PC-3 (cell line): ENCODE data around the gene CAMSAP1. TPM values are rescaled to one million over a fixed set of nuclear protein-coding genes. Genes with fewer than 3 reads are reported as not detected.
"Not testable (repeated sequence)": the region's sequence is repeated elsewhere in the genome, so short reads cannot be mapped to it uniquely, and the experiment has no call there.

Source experiments
- ATAC-seq: fragments of 200-7000 bp; cut with Tn5 transposase; 2 replicates; pipeline ENCODE4 v1.9.1; 2020; ENCODE audit warnings: mild to moderate bottlenecking, moderate library complexity
- BruUV-seq: library from RNA; stranded (reverse); fragments of 400-500 nt; replicated peaks from 2 replicates; lab custom pipeline; 2021; lab: Mats Ljungman, UMichigan
- CTCF ChIA-PET: fragments of 300-600 bp; sonication (Branson Sonifier 250); formaldehyde crosslinking; loops from one replicate; lab custom pipeline; 2022; ENCODE audit warnings: antibody characterized with exemption; lab: Charles Lee
- POLR2A ChIA-PET: fragments of 300-600 bp; sonication (Branson Sonifier 250); formaldehyde crosslinking; loops from one replicate; lab custom pipeline; 2022; ENCODE audit warnings: antibody characterized with exemption; ENCODE audit not compliant: unreplicated experiment; lab: Charles Lee
- DNase-seq: peaks from one replicate; pipeline ENCODE4 v3.0.0-alpha.2; 2015
- H2AFZ ChIP-seq: fragments of 300-600 bp; sonication (generic); 2 replicates; pipeline ENCODE4 v1.6.0; 2016; ENCODE audit warnings: antibody characterized with exemption, low read length
- H3F3A ChIP-seq: fragments of 300-600 bp; sonication (generic); one replicate; pipeline ENCODE4 v1.6.0; 2017; ENCODE audit warnings: antibody characterized with exemption, low read length, control low read depth, mild to moderate bottlenecking; ENCODE audit not compliant: unreplicated experiment
- H3K27ac ChIP-seq: fragments of 300-600 bp; sonication (generic); 2 replicates; pipeline ENCODE4 v1.5.1; 2016; ENCODE audit warnings: mild to moderate bottlenecking, low read length
- H3K27me3 ChIP-seq: fragments of 300-600 bp; sonication (generic); 2 replicates; pipeline ENCODE4 v1.6.1; 2016; ENCODE audit warnings: low read length, mixed read lengths
- H3K36me3 ChIP-seq: fragments of 300-600 bp; sonication (generic); 2 replicates; pipeline ENCODE4 v1.6.1; 2016; ENCODE audit warnings: low read depth, mixed run types, low read length, mixed read lengths
- H3K4me1 ChIP-seq: fragments of 300-600 bp; sonication (generic); 2 replicates; pipeline ENCODE4 v1.5.1; 2016; ENCODE audit warnings: low read length; ENCODE audit not compliant: insufficient read depth
- H3K4me2 ChIP-seq: fragments of 300-600 bp; sonication (generic); 2 replicates; pipeline ENCODE4 v1.6.0; 2016; ENCODE audit warnings: low read length
- H3K4me3 ChIP-seq: fragments of 300-600 bp; sonication (generic); 2 replicates; pipeline ENCODE4 v1.5.1; 2016; ENCODE audit warnings: mild to moderate bottlenecking, low read length, mixed read lengths
- H3K79me2 ChIP-seq: fragments of 300-600 bp; sonication (generic); 2 replicates; pipeline ENCODE4 v1.6.1; 2017; ENCODE audit warnings: low read length, mixed read lengths
- H3K9ac ChIP-seq: fragments of 300-600 bp; sonication (generic); 2 replicates; pipeline ENCODE4 v1.6.0; 2016; ENCODE audit warnings: mild to moderate bottlenecking, low read length
- H3K9me2 ChIP-seq: fragments of 300-600 bp; sonication (generic); replicated peaks from 2 replicates; pipeline ENCODE4 v1.6.1; 2016; ENCODE audit warnings: mixed run types, low read length, mixed read lengths
- H3K9me3 ChIP-seq: fragments of 300-600 bp; sonication (generic); 2 replicates; pipeline ENCODE4 v1.6.1; 2016; ENCODE audit warnings: low read length, mixed read lengths
- H4K20me1 ChIP-seq: fragments of 300-600 bp; sonication (generic); 2 replicates; pipeline ENCODE4 v1.6.1; 2016; ENCODE audit warnings: low read length, mixed read lengths
- EZH2 ChIP-seq: fragments of 300-600 bp; sonication (generic); IDR thresholded peaks from one replicate; pipeline ENCODE4 v1.6.1; 2017; ENCODE audit warnings: antibody characterized with exemption, mild to moderate bottlenecking, low read length; ENCODE audit not compliant: unreplicated experiment
- EZH2phosphoT487 ChIP-seq: fragments of 300-600 bp; sonication (generic); IDR thresholded peaks from 2 replicates; pipeline ENCODE4 v1.6.1; 2018; ENCODE audit warnings: mild to moderate bottlenecking, antibody characterized with exemption, low read length, borderline replicate concordance
- intact Hi-C: fragments of 100-400 bp; cut with micrococcal nuclease; formaldehyde crosslinking; loops from 2 replicates; pipeline ENCODE4 v1.9.0; 2023
- total RNA-seq: library from RNA; depleted of rRNA; stranded (reverse); fragments of >200 nt; gene quantifications from 2 replicates; pipeline ENCODE4 v1.2.3, GENCODE V29; 2014
- TF ChIP-seq, protein P1 (sequence below): fragments of 300-600 bp; sonication (generic); conservative IDR thresholded peaks from 2 replicates; pipeline ENCODE4 v1.5.1; 2017; ENCODE audit warnings: antibody characterized with exemption, low read depth, mild to moderate bottlenecking, low read length

The CAMSAP1 gene
- total RNA-seq, 1 experiment from 2014 or later: 16.4 TPM

DNA sequence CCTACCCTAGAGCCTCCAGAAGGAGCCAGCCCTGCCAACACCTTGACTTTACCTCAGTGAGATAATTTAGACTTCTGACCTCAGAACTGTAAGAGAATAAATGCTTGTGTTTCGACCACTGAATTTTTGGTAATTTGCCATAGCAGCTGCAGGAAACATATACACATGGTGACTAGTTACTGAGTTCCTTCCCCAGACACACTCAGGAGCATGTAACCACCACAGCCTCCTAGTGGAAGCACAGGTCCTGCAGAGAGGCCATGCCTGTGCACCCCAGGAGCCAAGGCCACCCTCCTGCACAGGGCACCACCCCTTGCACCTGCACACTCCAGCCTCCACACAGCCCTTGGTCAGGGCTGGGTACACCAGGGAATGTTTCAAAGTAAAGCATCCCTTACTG is 7.6 kb upstream of the CAMSAP1 start:
- DNase-seq: peak; percentile 3
- H4K20me1 ChIP-seq: 0 out of 2 replicates have a peak, but pooled peaks cover 7% of the 10 kb centered on the region
- no peaks in the 10 kb centered on the region for H3K9me2 ChIP-seq
- H3K4me1 ChIP-seq: peaks cover 3% of the 10 kb centered on the region; the same call in 1 of the 2 replicates
- H2AFZ ChIP-seq: no peak overlapping the region
- no peaks in the 10 kb centered on the region for H3K9me3 ChIP-seq
- no peak for TF ChIP-seq EZH2phosphoT487
- TF ChIP-seq, protein P1, sequence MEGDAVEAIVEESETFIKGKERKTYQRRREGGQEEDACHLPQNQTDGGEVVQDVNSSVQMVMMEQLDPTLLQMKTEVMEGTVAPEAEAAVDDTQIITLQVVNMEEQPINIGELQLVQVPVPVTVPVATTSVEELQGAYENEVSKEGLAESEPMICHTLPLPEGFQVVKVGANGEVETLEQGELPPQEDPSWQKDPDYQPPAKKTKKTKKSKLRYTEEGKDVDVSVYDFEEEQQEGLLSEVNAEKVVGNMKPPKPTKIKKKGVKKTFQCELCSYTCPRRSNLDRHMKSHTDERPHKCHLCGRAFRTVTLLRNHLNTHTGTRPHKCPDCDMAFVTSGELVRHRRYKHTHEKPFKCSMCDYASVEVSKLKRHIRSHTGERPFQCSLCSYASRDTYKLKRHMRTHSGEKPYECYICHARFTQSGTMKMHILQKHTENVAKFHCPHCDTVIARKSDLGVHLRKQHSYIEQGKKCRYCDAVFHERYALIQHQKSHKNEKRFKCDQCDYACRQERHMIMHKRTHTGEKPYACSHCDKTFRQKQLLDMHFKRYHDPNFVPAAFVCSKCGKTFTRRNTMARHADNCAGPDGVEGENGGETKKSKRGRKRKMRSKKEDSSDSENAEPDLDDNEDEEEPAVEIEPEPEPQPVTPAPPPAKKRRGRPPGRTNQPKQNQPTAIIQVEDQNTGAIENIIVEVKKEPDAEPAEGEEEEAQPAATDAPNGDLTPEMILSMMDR: no peak
- no peak for TF ChIP-seq EZH2
- no TSS peak for BruUV-seq
- POLR2A ChIA-PET: no interaction called here
- no peak overlapping the region for H3K4me3 ChIP-seq
- H3K27ac ChIP-seq: no peak overlapping the region
- intact Hi-C loops: no loop called here
- H3F3A ChIP-seq: no peaks in the 10 kb centered on the region
- no peak overlapping the region for H3K4me2 ChIP-seq
- H3K36me3 ChIP-seq: peaks cover 30% of the 10 kb centered on the region
- no peak overlapping the region for H3K9ac ChIP-seq
- ATAC-seq: no peak
- H3K79me2 ChIP-seq: peaks cover 15% of the 10 kb centered on the region
- CTCF ChIA-PET: no interaction called here
- no peaks in the 10 kb centered on the region for H3K27me3 ChIP-seq

DNA sequence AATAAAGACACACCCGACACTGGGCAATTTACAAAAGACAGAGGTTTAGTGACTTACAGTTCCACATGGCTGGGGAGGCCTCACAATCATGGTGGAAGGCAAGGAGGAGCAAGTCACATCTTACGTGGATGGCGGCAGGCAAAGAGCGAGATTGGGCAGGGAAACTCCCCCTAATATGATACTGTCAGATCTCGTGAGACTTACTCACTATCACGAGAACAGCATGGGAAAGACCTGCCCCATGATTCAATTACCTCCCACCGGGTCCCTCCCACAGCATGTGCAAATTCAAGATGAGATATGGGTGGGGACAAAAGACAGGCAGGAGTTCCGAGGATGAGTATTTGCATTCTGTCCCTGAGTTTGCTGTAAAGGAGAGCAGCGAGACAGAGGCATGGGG is 3.9 kb upstream of the CAMSAP1 start:
- CTCF ChIA-PET, intact Hi-C loops, H3K9me2 ChIP-seq, H3F3A ChIP-seq, H3K4me2 ChIP-seq, H3K4me3 ChIP-seq, H3K9me3 ChIP-seq, BruUV-seq, DNase-seq, H3K27ac ChIP-seq, H3K27me3 ChIP-seq, H2AFZ ChIP-seq, POLR2A ChIA-PET, H3K9ac ChIP-seq, ATAC-seq, H4K20me1 ChIP-seq: not testable (repeated sequence)
- Histone ChIP-seq H3K36me3 (peaks cover 30% of the 10 kb centered on the region), H3K79me2 (peaks cover 39% of the 10 kb centered on the region), H3K4me1 (peaks cover 20% of the 10 kb centered on the region)

DNA sequence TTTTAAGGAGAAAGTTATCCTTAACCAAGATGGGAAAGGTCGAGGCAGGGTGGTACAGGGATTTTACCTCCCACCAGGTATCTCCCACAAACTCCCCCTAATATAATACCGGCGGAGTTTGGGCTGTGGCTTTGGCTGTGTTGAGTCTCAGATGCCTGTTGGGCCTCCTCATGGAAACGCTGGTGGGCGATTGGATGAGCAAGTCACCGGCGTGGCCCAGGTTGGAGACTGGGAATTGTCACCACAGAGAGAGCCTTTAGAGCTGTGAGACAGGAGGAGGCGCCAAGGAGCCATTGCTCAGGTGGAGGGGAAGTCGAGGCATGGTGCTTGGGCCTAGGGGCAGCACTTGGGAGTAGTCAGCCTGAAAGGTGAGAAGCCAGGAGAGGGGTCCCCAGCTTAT is 3.4 kb upstream of the CAMSAP1 start:
- Histone ChIP-seq H3K9ac (no peak overlapping the region), H3K4me1 (peaks cover 20% of the 10 kb centered on the region), H3K9me3 (no peaks in the 10 kb centered on the region), H3K27ac (no peak overlapping the region), H3K4me3 (no peak overlapping the region), H4K20me1 (0 out of 2 replicates have a peak, but pooled peaks cover 9% of the 10 kb centered on the region), H3K4me2 (no peak overlapping the region), H3K79me2 (peaks cover 44% of the 10 kb centered on the region), H3K27me3 (no peaks in the 10 kb centered on the region), H3F3A (peaks cover 1% of the 10 kb centered on the region), H3K36me3 (peaks cover 25% of the 10 kb centered on the region), H3K9me2 (no peaks in the 10 kb centered on the region), H2AFZ (no peak overlapping the region)
- no TSS peak for BruUV-seq
- ATAC-seq: no peak
- ChIA-PET CTCF (no interaction called here), POLR2A (no interaction called here)
- TF ChIP-seq, protein P1: no peak
- no peak for TF ChIP-seq EZH2phosphoT487
- no peak for TF ChIP-seq EZH2
- intact Hi-C loops: no loop called here
- no peak for DNase-seq
